Endothelial cell of umbilical vein (primary cell): ENCODE results near the gene ABI3BP. TPM values are rescaled to one million over a fixed set of nuclear protein-coding genes. Genes with fewer than 3 reads are reported as not detected.

ENCODE experiments used
- BruUV-seq: library from RNA; stranded (reverse); fragments of 400-500 nt; replicated peaks from 2 replicates; lab custom pipeline; 2021; lab: Mats Ljungman, UMichigan
- CTCF ChIA-PET: fragments of 300-600, 350-600 bp; sonication (Branson Sonifier 250); formaldehyde crosslinking; loops from one replicate; lab custom pipeline; 2021; ENCODE audit warnings: antibody characterized with exemption, inconsistent platforms; lab: Charles Lee
- POLR2A ChIA-PET: fragments of 300-600, 350-600 bp; sonication (Branson Sonifier 250); formaldehyde crosslinking; loops from one replicate; lab custom pipeline; 2021; ENCODE audit warnings: antibody characterized with exemption, inconsistent platforms; lab: Charles Lee
- DNase-seq: peaks from one replicate; pipeline ENCODE4 v3.0.0-alpha.2; 2011; ENCODE audit warnings: low read depth, low spot score
- FAIRE-seq: peaks from 2 replicates; lab custom pipeline; 2011; peaks lifted over from hg19 to GRCh38; lab: Jason Lieb, UNC
- H2AFZ ChIP-seq: 2 replicates; pipeline ENCODE4 v1.6.0; 2012; ENCODE audit warnings: low read depth, low read length, control low read depth, inconsistent platforms
- H3K27ac ChIP-seq: 2 replicates; pipeline ENCODE4 v1.5.1; 2011; ENCODE audit warnings: low read depth, mild to moderate bottlenecking, control low read depth, low read length, moderate library complexity; ENCODE audit not compliant: insufficient read depth
- H3K27me3 ChIP-seq, 2 experiments: 2 replicates each; pipeline versions ENCODE4 v1.6.0 to v1.6.1; 2011; ENCODE audit warnings: low read length in 2 of 2, mixed read lengths in 1 of 2; ENCODE audit not compliant: control insufficient read depth in 2 of 2, insufficient read depth in 2 of 2
- H3K36me3 ChIP-seq, 2 experiments: 2 replicates in 1 of 2; 3 replicates in 1 of 2; pipeline ENCODE4 v1.5.1; 2011; ENCODE audit warnings: low read length in 2 of 2, mild to moderate bottlenecking in 1 of 2, moderate library complexity in 1 of 2; ENCODE audit not compliant: control insufficient read depth in 2 of 2, insufficient read depth in 2 of 2; ENCODE audit errors: extremely low read depth in 1 of 2
- H3K4me1 ChIP-seq: 3 replicates; pipeline ENCODE4 v1.5.1; 2011; ENCODE audit warnings: mild to moderate bottlenecking, low read length; ENCODE audit not compliant: control insufficient read depth, insufficient read depth; ENCODE audit errors: extremely low read depth
- H3K4me2 ChIP-seq: 2 replicates; pipeline ENCODE4 v1.6.1; 2011; ENCODE audit warnings: low read length, control low read depth, mixed read lengths; ENCODE audit not compliant: insufficient read depth
- H3K4me3 ChIP-seq, 3 experiments: fragments of 200-600 bp in 1 of 3; sonication (generic), shearing (Covaris generic) in 1 of 3; replicated peaks in 1 of 3; 2 replicates each; pipeline ENCODE4 v1.5.1; 2011 to 2016; ENCODE audit warnings: control low read depth in 3 of 3, low read length in 3 of 3, mild to moderate bottlenecking in 2 of 3, inconsistent platforms in 1 of 3, low read depth in 1 of 3, moderate library complexity in 1 of 3; ENCODE audit not compliant: insufficient read depth in 1 of 3
- H3K79me2 ChIP-seq: 2 replicates; pipeline ENCODE4 v1.6.0; 2012; ENCODE audit warnings: low read length, inconsistent platforms; ENCODE audit not compliant: control insufficient read depth, insufficient read depth
- H3K9ac ChIP-seq: replicated peaks from 2 replicates; pipeline ENCODE3; 2011; ENCODE audit warnings: low read length, control low read depth; ENCODE audit not compliant: insufficient read depth; ENCODE audit errors: extremely low read depth
- H3K9me1 ChIP-seq: replicated peaks from 3 replicates; pipeline ENCODE4 v1.6.0; 2011; ENCODE audit warnings: mild to moderate bottlenecking, low read length; ENCODE audit not compliant: control insufficient read depth, insufficient read depth; ENCODE audit errors: extremely low read depth
- H3K9me3 ChIP-seq: replicated peaks from 2 replicates; pipeline ENCODE4 v1.5.1; 2012; ENCODE audit warnings: low read length, inconsistent platforms; ENCODE audit not compliant: control insufficient read depth, insufficient read depth
- H4K20me1 ChIP-seq: replicated peaks from 2 replicates; pipeline ENCODE3; 2011; ENCODE audit warnings: mild to moderate bottlenecking, low read length; ENCODE audit not compliant: control insufficient read depth, insufficient read depth; ENCODE audit errors: extremely low read depth
- CTCF ChIP-seq, 2 donors: IDR thresholded peaks; 1 replicate in 1 of 2; 2 replicates in 1 of 2; pipeline ENCODE4 v1.5.1; 2011; ENCODE audit warnings: low read length in 2 of 2, mild to moderate bottlenecking in 2 of 2, moderate library complexity in 2 of 2, control low read depth in 1 of 2, inconsistent platforms in 1 of 2, low read depth in 1 of 2; ENCODE audit not compliant: insufficient read depth in 1 of 2; ENCODE audit errors: extremely low read depth in 1 of 2
- EZH2 ChIP-seq: IDR thresholded peaks from 2 replicates; pipeline ENCODE4 v1.6.1; 2012; ENCODE audit warnings: borderline replicate concordance, low read depth, mild to moderate bottlenecking, moderate library complexity, low read length, inconsistent platforms; ENCODE audit not compliant: severe bottlenecking
- FOS ChIP-seq: IDR thresholded peaks from 2 replicates; pipeline ENCODE4 v1.6.1; 2011; ENCODE audit warnings: mild to moderate bottlenecking, low read length, moderate library complexity, borderline replicate concordance; ENCODE audit not compliant: insufficient read depth
- GATA2 ChIP-seq: IDR thresholded peaks from 2 replicates; pipeline ENCODE4 v1.7.0; 2011; ENCODE audit warnings: low read depth, mild to moderate bottlenecking, moderate library complexity, mixed read lengths, low read length; ENCODE audit not compliant: insufficient read length, insufficient read depth
- JUN ChIP-seq: IDR thresholded peaks from 2 replicates; pipeline ENCODE4 v1.6.1; 2011; ENCODE audit warnings: borderline replicate concordance, low read depth; ENCODE audit not compliant: insufficient read length, insufficient read depth
- MAX ChIP-seq: IDR thresholded peaks from 2 replicates; pipeline ENCODE4 v1.6.1; 2011; ENCODE audit not compliant: insufficient read depth, insufficient read length
- MYC ChIP-seq: IDR thresholded peaks from one replicate; pipeline ENCODE4 v1.6.1; 2011; ENCODE audit warnings: mild to moderate bottlenecking, low read depth, low read length
- POLR2A ChIP-seq: IDR thresholded peaks from 2 replicates; pipeline ENCODE4 v1.6.1; 2012; ENCODE audit warnings: low read depth, mild to moderate bottlenecking, control low read depth, low read length
- POLR2AphosphoS5 ChIP-seq: IDR thresholded peaks from 2 replicates; pipeline ENCODE4 v1.6.1; 2012; ENCODE audit warnings: low read depth, mild to moderate bottlenecking, control low read depth, low read length, moderate library complexity; ENCODE audit not compliant: insufficient read depth
- dilution Hi-C: fragments of 300-500 bp; cut with MboI; formaldehyde crosslinking; loops from one replicate; pipeline ENCODE4 v1.15.0; 2019; ENCODE audit warnings: low sequenced_read_pairs; ENCODE audit not compliant: extremely low pct_ligation_motif_present
- intact Hi-C: fragments of 100-400 bp; cut with micrococcal nuclease; formaldehyde crosslinking; loops from one replicate; pipeline ENCODE4 v1.10.0; 2022
- polyA plus RNA-seq, 4 experiments: library from polyadenylated mRNA; depleted of rRNA in 3 of 4; stranded (reverse) in 3 of 4; unstranded in 1 of 4; fragments of >200 nt; gene quantifications; 2 replicates each; pipeline versions ENCODE4 v1.2.1 to v1.2.3, GENCODE V29; 2011 to 2012; ENCODE audit warnings: missing spikeins in 1 of 4
- total RNA-seq: library from RNA; stranded (reverse); gene quantifications from 2 replicates; pipeline ENCODE4 v1.2.3, GENCODE V29; 2021

Gene ABI3BP
- total and polyA plus RNA-seq, 2 donors (not counting 3 experiments of a cell fraction or from before 2014, with no cell fraction given): 78.1 to 106 TPM

GRCh38 chr3:100869787-100870186, 123.4 kb downstream of the ABI3BP start:
- no peak for FAIRE-seq
- Histone ChIP-seq H3K4me1 (peaks cover 2% of the 10 kb centered on the region), H3K9me3 (no peaks in the 10 kb centered on the region), H3K4me3 (no peak overlapping the region), H3K4me2 (no peak overlapping the region), H3K36me3 (no peaks in the 10 kb centered on the region), H3K9me1 (no peaks in the 10 kb centered on the region), H3K9ac (no peak overlapping the region), H2AFZ (no peak overlapping the region), H3K27me3 (no peaks in the 10 kb centered on the region), H4K20me1 (no peaks in the 10 kb centered on the region), H3K27ac (no peak overlapping the region), H3K79me2 (no peaks in the 10 kb centered on the region)
- DNase-seq: peak; percentile 87
- dilution Hi-C loops (no loop called here), intact Hi-C loops (no loop called here)
- BruUV-seq: no TSS peak
- TF ChIP-seq MYC (no peak), MAX (no peak), POLR2AphosphoS5 (no peak)
- POLR2A ChIA-PET: no interaction called here
- CTCF ChIA-PET: interaction anchor here (0.9 to 1.5 kb wide), 4 partner anchors 17 to 326 kb away, joined by 3 to 9 read pairs (median 4); no protein-coding TSS in a partner anchor

GRCh38 chr3:100868894-100869293, 124.3 kb downstream of the ABI3BP start:
- FAIRE-seq (no peak), DNase-seq (peak; percentile 59)
- Histone ChIP-seq H3K4me1 (no peaks in the 10 kb centered on the region), H3K27me3 (no peaks in the 10 kb centered on the region), H3K79me2 (no peaks in the 10 kb centered on the region), H3K27ac (no peak overlapping the region), H3K4me2 (no peak overlapping the region), H4K20me1 (no peaks in the 10 kb centered on the region), H3K9me3 (no peaks in the 10 kb centered on the region), H3K9ac (no peak overlapping the region), H3K9me1 (no peaks in the 10 kb centered on the region), H2AFZ (no peak overlapping the region), H3K4me3 (no peak overlapping the region), H3K36me3 (no peaks in the 10 kb centered on the region)
- TF ChIP-seq POLR2A: no peak
- no peak for TF ChIP-seq CTCF (IDR thresholded peaks at IDR 0.05; ENCODE audit: extremely low read depth in 1 of 2, insufficient read depth in 1 of 2, low read depth in 1 of 2, low read length in 2 of 2)
- no peak for TF ChIP-seq GATA2
- no peak for TF ChIP-seq MYC
- TF ChIP-seq POLR2AphosphoS5: no peak
- no peak for TF ChIP-seq JUN
- no peak for TF ChIP-seq EZH2
- no peak for TF ChIP-seq MAX
- TF ChIP-seq FOS: no peak
- ChIA-PET POLR2A (no interaction called here), CTCF (interaction anchor here (1.5 kb wide), 1 partner anchor 327 kb away, joined by 9 read pairs; no protein-coding TSS in a partner anchor)
- BruUV-seq: no TSS peak
- dilution Hi-C loops (no loop called here), intact Hi-C loops (no loop called here)
